22Rv1 (cell line): ENCODE data around the gene PLD1.

ENCODE experiments used
- ZFX ChIP-seq: fragments of 450-650 bp; IDR thresholded peaks from 2 replicates; pipeline ENCODE4 v1.6.1; 2017; ENCODE audit warnings: antibody characterized with exemption, borderline replicate concordance
- TF ChIP-seq, protein P1 (sequence below): fragments of 450-650 bp; IDR thresholded peaks from 2 replicates; pipeline ENCODE4 v1.5.1; 2017; ENCODE audit warnings: mild to moderate bottlenecking

GRCh38 chr3:171763392-171763791 lies 46.9 kb downstream of the PLD1 start:
- TF ChIP-seq, protein P1, sequence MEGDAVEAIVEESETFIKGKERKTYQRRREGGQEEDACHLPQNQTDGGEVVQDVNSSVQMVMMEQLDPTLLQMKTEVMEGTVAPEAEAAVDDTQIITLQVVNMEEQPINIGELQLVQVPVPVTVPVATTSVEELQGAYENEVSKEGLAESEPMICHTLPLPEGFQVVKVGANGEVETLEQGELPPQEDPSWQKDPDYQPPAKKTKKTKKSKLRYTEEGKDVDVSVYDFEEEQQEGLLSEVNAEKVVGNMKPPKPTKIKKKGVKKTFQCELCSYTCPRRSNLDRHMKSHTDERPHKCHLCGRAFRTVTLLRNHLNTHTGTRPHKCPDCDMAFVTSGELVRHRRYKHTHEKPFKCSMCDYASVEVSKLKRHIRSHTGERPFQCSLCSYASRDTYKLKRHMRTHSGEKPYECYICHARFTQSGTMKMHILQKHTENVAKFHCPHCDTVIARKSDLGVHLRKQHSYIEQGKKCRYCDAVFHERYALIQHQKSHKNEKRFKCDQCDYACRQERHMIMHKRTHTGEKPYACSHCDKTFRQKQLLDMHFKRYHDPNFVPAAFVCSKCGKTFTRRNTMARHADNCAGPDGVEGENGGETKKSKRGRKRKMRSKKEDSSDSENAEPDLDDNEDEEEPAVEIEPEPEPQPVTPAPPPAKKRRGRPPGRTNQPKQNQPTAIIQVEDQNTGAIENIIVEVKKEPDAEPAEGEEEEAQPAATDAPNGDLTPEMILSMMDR, result no peak
- TF ChIP-seq ZFX, result no peak
